Activated CD4-positive, alpha-beta T cell treated with anti-CD3 and anti-CD28 coated beads for 36 hours (primary cell): ENCODE measurements around the gene TPSD1. TPM values are rescaled to one million over a fixed set of nuclear protein-coding genes. Genes with fewer than 3 reads are reported as not detected.
"Not testable (repeated sequence)": the region's sequence is repeated elsewhere in the genome, so short reads cannot be mapped to it uniquely, and the experiment has no call there.

Experiments
- ATAC-seq: fragments of 200-7000 bp; cut with Tn5 transposase; one replicate; pipeline ENCODE4 v1.10.0; 2021; ENCODE audit warnings: mild to moderate bottlenecking, moderate library complexity
- CTCF ChIA-PET: fragments of 350-600 bp; sonication (Branson Sonifier 250); formaldehyde crosslinking; loops from one replicate; lab custom pipeline; 2021; ENCODE audit warnings: antibody characterized with exemption; lab: Charles Lee
- POLR2A ChIA-PET: fragments of 350-600 bp; sonication (Branson Sonifier 250); formaldehyde crosslinking; loops from one replicate; lab custom pipeline; 2021; ENCODE audit warnings: antibody characterized with exemption, inconsistent platforms; lab: Charles Lee
- DNase-seq: peaks from one replicate; pipeline ENCODE4 v3.0.0-alpha.2; 2020
- H3K27ac Mint-ChIP-seq: one replicate; pipeline ENCODE4 v1.8.0; 2021; ENCODE audit warnings: mixed read lengths
- H3K27me3 Mint-ChIP-seq: one replicate; pipeline ENCODE4 v1.8.0; 2021; ENCODE audit warnings: mixed read lengths
- H3K36me3 Mint-ChIP-seq: one replicate; pipeline ENCODE4 v1.8.0; 2021; ENCODE audit warnings: low read depth, mixed read lengths
- H3K4me1 Mint-ChIP-seq: one replicate; pipeline ENCODE4 v1.8.0; 2021; ENCODE audit warnings: mixed read lengths
- H3K4me3 Mint-ChIP-seq: one replicate; pipeline ENCODE4 v1.8.0; 2021; ENCODE audit warnings: mild to moderate bottlenecking, moderate library complexity, mixed read lengths
- H3K9me3 Mint-ChIP-seq: one replicate; pipeline ENCODE4 v1.8.0; 2021; ENCODE audit warnings: low read depth, mixed read lengths
- intact Hi-C, 2 experiments: fragments of 100-400 bp; cut with DNase I in 1 of 2; cut with micrococcal nuclease in 1 of 2; formaldehyde crosslinking; loops; one replicate each; pipeline versions ENCODE4 v1.14.2 to v1.15.1; 2022 to 2024; cut with DNase I, micrococcal nuclease
- total RNA-seq, 2 experiments: library from RNA; stranded (reverse); gene quantifications; one replicate each; pipeline ENCODE4 v1.2.3, GENCODE V29; 2021

The TPSD1 gene
- total RNA-seq, 2 experiments from 2014 or later: not detected

- ATAC-seq, CTCF ChIA-PET: not testable (repeated sequence)
Observed at GRCh38 chr16:1247903-1248537, 7.8 kb upstream of the TPSD1 start.

GRCh38 chr16:1249031-1249755 is 6.7 kb upstream of the TPSD1 start:
- peak; percentile 74 for ATAC-seq
- H3K27ac Mint-ChIP-seq, H3K4me1 Mint-ChIP-seq, CTCF ChIA-PET, H3K36me3 Mint-ChIP-seq, intact Hi-C loops, H3K4me3 Mint-ChIP-seq, H3K27me3 Mint-ChIP-seq, H3K9me3 Mint-ChIP-seq, DNase-seq, POLR2A ChIA-PET: not testable (repeated sequence)

More at GRCh38 chr16:1247903-1248537, 7.8 kb upstream of the TPSD1 start:
- H3K36me3 Mint-ChIP-seq, intact Hi-C loops, H3K9me3 Mint-ChIP-seq, DNase-seq, H3K4me1 Mint-ChIP-seq, H3K27ac Mint-ChIP-seq, H3K27me3 Mint-ChIP-seq, H3K4me3 Mint-ChIP-seq, POLR2A ChIA-PET: not testable (repeated sequence)

GRCh38 chr16:1253701-1254364 is 2.0 kb upstream of the TPSD1 start:
- ATAC-seq: peak; percentile 64
- H3K4me1 Mint-ChIP-seq, DNase-seq, H3K36me3 Mint-ChIP-seq, CTCF ChIA-PET, intact Hi-C loops, H3K27ac Mint-ChIP-seq, POLR2A ChIA-PET, H3K9me3 Mint-ChIP-seq, H3K4me3 Mint-ChIP-seq, H3K27me3 Mint-ChIP-seq: not testable (repeated sequence)

GRCh38 chr16:1254821-1255220 is 1.0 kb upstream of the TPSD1 start:
- H3K36me3 Mint-ChIP-seq, H3K27ac Mint-ChIP-seq, POLR2A ChIA-PET, H3K4me1 Mint-ChIP-seq, H3K4me3 Mint-ChIP-seq, H3K27me3 Mint-ChIP-seq, DNase-seq, CTCF ChIA-PET, H3K9me3 Mint-ChIP-seq, ATAC-seq, intact Hi-C loops: not testable (repeated sequence)

GRCh38 chr16:1256296-1256873 is 516 bp downstream of the TPSD1 start:
- DNase-seq, intact Hi-C loops, H3K4me3 Mint-ChIP-seq, H3K4me1 Mint-ChIP-seq, H3K27ac Mint-ChIP-seq, CTCF ChIA-PET, H3K36me3 Mint-ChIP-seq, ATAC-seq, POLR2A ChIA-PET, H3K9me3 Mint-ChIP-seq: not testable (repeated sequence)
- H3K27me3 Mint-ChIP-seq: peaks cover 16% of the 10 kb centered on the region

- CTCF ChIA-PET: no interaction called here
- DNase-seq: no peak
Observed at GRCh38 chr16:1256874-1257322, 1.0 kb downstream of the TPSD1 start.

GRCh38 chr16:1257561-1258224 is 1.8 kb downstream of the TPSD1 start:
- H3K4me3 Mint-ChIP-seq: no peak overlapping the region
- peaks cover 5% of the 10 kb centered on the region for H3K4me1 Mint-ChIP-seq
- H3K9me3 Mint-ChIP-seq: no peaks in the 10 kb centered on the region
- POLR2A ChIA-PET: no interaction called here
- no peaks in the 10 kb centered on the region for H3K36me3 Mint-ChIP-seq
- ATAC-seq: no peak
- intact Hi-C loops: no loop called here
- CTCF ChIA-PET: no interaction called here
- DNase-seq: peak; percentile 36
- peaks cover 19% of the 10 kb centered on the region for H3K27me3 Mint-ChIP-seq
- H3K27ac Mint-ChIP-seq: no peak overlapping the region

More at GRCh38 chr16:1256874-1257322, 1.0 kb downstream of the TPSD1 start:
- Mint-ChIP-seq H3K36me3 (no peaks in the 10 kb centered on the region), H3K4me3 (no peak overlapping the region), H3K4me1 (peaks cover 5% of the 10 kb centered on the region), H3K9me3 (no peaks in the 10 kb centered on the region), H3K27me3 (peaks cover 16% of the 10 kb centered on the region), H3K27ac (no peak overlapping the region)
- POLR2A ChIA-PET: no interaction called here
- intact Hi-C loops: no loop called here
- ATAC-seq: no peak

GRCh38 chr16:1258225-1258600 is 2.3 kb downstream of the TPSD1 start:
- ATAC-seq (peak; percentile 26), DNase-seq (peak; percentile 28)
- Mint-ChIP-seq H3K9me3 (no peaks in the 10 kb centered on the region), H3K4me3 (no peak overlapping the region), H3K27me3 (peaks cover 19% of the 10 kb centered on the region), H3K36me3 (no peaks in the 10 kb centered on the region), H3K4me1 (peaks cover 5% of the 10 kb centered on the region), H3K27ac (no peak overlapping the region)
- POLR2A ChIA-PET: no interaction called here
- CTCF ChIA-PET: no interaction called here
- intact Hi-C loops: no loop called here

- intact Hi-C loops: no loop called here
- ChIA-PET CTCF (no interaction called here), POLR2A (no interaction called here)
- DNase-seq: peak; percentile 26
- peaks cover 5% of the 10 kb centered on the region for H3K4me1 Mint-ChIP-seq
- no peak overlapping the region for H3K27ac Mint-ChIP-seq
- no peaks in the 10 kb centered on the region for H3K36me3 Mint-ChIP-seq
- ATAC-seq: no peak
- H3K9me3 Mint-ChIP-seq: no peaks in the 10 kb centered on the region
- peaks cover 19% of the 10 kb centered on the region for H3K27me3 Mint-ChIP-seq
- H3K4me3 Mint-ChIP-seq: no peak overlapping the region
Observed at GRCh38 chr16:1258906-1259759, 3.3 kb downstream of the TPSD1 start.

- Mint-ChIP-seq H3K4me1 (peaks cover 5% of the 10 kb centered on the region), H3K27me3 (peaks cover 19% of the 10 kb centered on the region), H3K36me3 (no peaks in the 10 kb centered on the region), H3K9me3 (peaks cover 6% of the 10 kb centered on the region), H3K27ac (no peak overlapping the region), H3K4me3 (no peak overlapping the region)
- CTCF ChIA-PET: no interaction called here
- ATAC-seq (no peak), DNase-seq (no peak)
- intact Hi-C loops: no loop called here
- POLR2A ChIA-PET: no interaction called here
Observed at GRCh38 chr16:1259760-1260068, 3.8 kb downstream of the TPSD1 start.
